HEK293 (cell line): ENCODE data around the gene GLOD4.
A peak's percentile ranks its signal among the peaks of the same experiment; 100 is the strongest.
"Not testable (repeated sequence)": the region's sequence is repeated elsewhere in the genome, so short reads cannot be mapped to it uniquely, and the experiment has no call there.

Experiments
- CTCF ChIA-PET: fragments of 350-600 bp; formaldehyde crosslinking; extraction: SDS; loops from one replicate; lab custom pipeline; 2021; ENCODE audit warnings: antibody characterized with exemption; lab: Yijun Ruan, JAX
- POLR2A ChIA-PET: fragments of 300-600 bp; formaldehyde crosslinking; extraction: SDS; loops from one replicate; lab custom pipeline; 2020; ENCODE audit warnings: antibody characterized with exemption, inconsistent platforms; lab: Yijun Ruan, JAX
- H3K27ac ChIP-seq: fragments of 200-500 bp; sonication (Bioruptor generic); 2 replicates; pipeline ENCODE4 v1.5.1; 2014; ENCODE audit warnings: low read depth, low read length, control low read depth, inconsistent platforms; ENCODE audit errors: extremely low read depth
- H3K36me3 ChIP-seq, 2 experiments: fragments of 200-500 bp in 1 of 2; sonication (Bioruptor generic) in 1 of 2; 1 replicate in 1 of 2; 2 replicates in 1 of 2; pipeline ENCODE4 v1.5.1; 2014 to 2017; ENCODE audit warnings: inconsistent platforms in 2 of 2, low read length in 2 of 2; ENCODE audit not compliant: control insufficient read depth in 2 of 2, insufficient read depth in 1 of 2
- H3K4me1 ChIP-seq: fragments of 200-500 bp; sonication (Bioruptor generic); 2 replicates; pipeline ENCODE4 v1.5.1; 2014; ENCODE audit warnings: mild to moderate bottlenecking, low read length, inconsistent platforms; ENCODE audit not compliant: control insufficient read depth, insufficient read depth
- H3K4me3 ChIP-seq: 2 replicates; pipeline ENCODE4 v1.5.1; 2011; ENCODE audit warnings: low read depth, mild to moderate bottlenecking, control low read depth, low read length, moderate library complexity
- H3K9me3 ChIP-seq: fragments of 200-500 bp; sonication (Bioruptor generic); 2 replicates; pipeline ENCODE4 v1.5.1; 2014; ENCODE audit warnings: low read depth, low read length, inconsistent platforms; ENCODE audit not compliant: control insufficient read depth, insufficient read depth
- ATF2 ChIP-seq: fragments of 450-650 bp; formaldehyde crosslinking; IDR thresholded peaks from 2 replicates; pipeline ENCODE4 v1.5.1; 2016; ENCODE audit warnings: missing biosample characterization, missing genetic modification characterization, low read depth
- FEZF1 ChIP-seq: fragments of 450-650 bp; formaldehyde crosslinking; IDR thresholded peaks from 2 replicates; pipeline ENCODE4 v1.5.1; 2016; ENCODE audit warnings: missing biosample characterization, missing genetic modification characterization
- GLIS1 ChIP-seq: fragments of 450-650 bp; formaldehyde crosslinking; IDR thresholded peaks from 2 replicates; pipeline ENCODE4 v1.5.1; 2016; ENCODE audit warnings: missing biosample characterization, missing genetic modification characterization
- KLF1 ChIP-seq: fragments of 450-650 bp; formaldehyde crosslinking; IDR thresholded peaks from 2 replicates; pipeline ENCODE4 v1.5.1; 2016; ENCODE audit warnings: missing biosample characterization, missing genetic modification characterization
- ZFHX2 ChIP-seq: fragments of 450-650 bp; formaldehyde crosslinking; conservative IDR thresholded peaks from 2 replicates; pipeline ENCODE4 v1.5.1; 2016; ENCODE audit warnings: missing biosample characterization, missing genetic modification characterization
- ZNF221 ChIP-seq: fragments of 450-650 bp; formaldehyde crosslinking; IDR thresholded peaks from 2 replicates; pipeline ENCODE4 v1.5.1; 2017; ENCODE audit warnings: missing biosample characterization, missing genetic modification characterization, borderline replicate concordance
- ZNF266 ChIP-seq: fragments of 450-650 bp; formaldehyde crosslinking; IDR thresholded peaks from 2 replicates; pipeline ENCODE4 v1.5.1; 2016; ENCODE audit warnings: missing biosample characterization, missing genetic modification characterization, low read depth
- ZNF521 ChIP-seq: fragments of 450-650 bp; formaldehyde crosslinking; IDR thresholded peaks from 2 replicates; pipeline ENCODE4 v1.5.1; 2017; ENCODE audit warnings: missing biosample characterization, mild to moderate bottlenecking, missing genetic modification characterization
- ZNF560 ChIP-seq: fragments of 450-650 bp; formaldehyde crosslinking; IDR thresholded peaks from 2 replicates; pipeline ENCODE4 v1.5.1; 2017; ENCODE audit warnings: missing biosample characterization, missing genetic modification characterization, borderline replicate concordance
- ZNF610 ChIP-seq: fragments of 450-650 bp; formaldehyde crosslinking; IDR thresholded peaks from 2 replicates; pipeline ENCODE4 v1.5.1; 2016; ENCODE audit warnings: missing biosample characterization, missing genetic modification characterization, borderline replicate concordance
- ZNF623 ChIP-seq: fragments of 450-650 bp; formaldehyde crosslinking; IDR thresholded peaks from 2 replicates; pipeline ENCODE4 v1.5.1; 2016; ENCODE audit warnings: missing biosample characterization, missing genetic modification characterization
- ZNF776 ChIP-seq: fragments of 450-650 bp; formaldehyde crosslinking; IDR thresholded peaks from 2 replicates; pipeline ENCODE4 v1.5.0; 2017; ENCODE audit warnings: missing biosample characterization, missing genetic modification characterization, borderline replicate concordance
- ZNF792 ChIP-seq: fragments of 450-650 bp; formaldehyde crosslinking; IDR thresholded peaks from 2 replicates; pipeline ENCODE4 v1.5.1; 2016; ENCODE audit warnings: missing biosample characterization, missing genetic modification characterization
- ZSCAN16 ChIP-seq: fragments of 450-650 bp; formaldehyde crosslinking; IDR thresholded peaks from 2 replicates; pipeline ENCODE4 v1.5.1; 2016; ENCODE audit warnings: missing biosample characterization, missing genetic modification characterization

Gene GLOD4

GRCh38 chr17:790874-791247 lies 8.8 kb upstream of the GLOD4 start:
- peaks cover 23 to 70% of the 10 kb centered on the region in 2 experiments for H3K36me3 ChIP-seq
- H3K4me1 ChIP-seq, CTCF ChIA-PET, H3K4me3 ChIP-seq, H3K27ac ChIP-seq, H3K9me3 ChIP-seq: not testable (repeated sequence)
- POLR2A ChIA-PET: interaction anchor here (0.6 to 5.9 kb wide), 2 partner anchors 189 to 195 kb away, joined by 3 to 33 read pairs; partner anchors contain the start of gene NXN

- POLR2A ChIA-PET: interaction anchor here (0.6 to 5.9 kb wide), 3 partner anchors 189 to 195 kb away, joined by 3 to 33 read pairs (median 8); partner anchors contain the start of gene NXN
- CTCF ChIA-PET, H3K9me3 ChIP-seq, H3K27ac ChIP-seq, H3K4me1 ChIP-seq, H3K4me3 ChIP-seq: not testable (repeated sequence)
- peak; percentile 81 for TF ChIP-seq KLF1 (tag by site-specific recombination)
- H3K36me3 ChIP-seq: peaks cover 23 to 74% of the 10 kb centered on the region in 2 experiments
Measured at GRCh38 chr17:789931-790873, 8.1 kb upstream of the GLOD4 start.

GRCh38 chr17:789160-789840 lies 7.2 kb upstream of the GLOD4 start:
- Histone ChIP-seq H3K27ac (no peak overlapping the region), H3K4me1 (no peaks in the 10 kb centered on the region), H3K36me3 (peaks cover 23 to 83% of the 10 kb centered on the region in 2 experiments)
- ChIA-PET CTCF (interaction anchor here (1.6 kb wide), 1 partner anchor 191 kb away, joined by 4 read pairs; no protein-coding TSS in a partner anchor), POLR2A (interaction anchor here (0.8 to 2.3 kb wide), 4 partner anchors 36 to 192 kb away, joined by 3 to 8 read pairs (median 4); partner anchors contain the start of gene NXN)
- no peak for TF ChIP-seq ZNF266
- no peak for TF ChIP-seq ZNF560 (tag by site-specific recombination)
- TF ChIP-seq ZFHX2: no peak
- no peak for TF ChIP-seq ZNF521
- TF ChIP-seq ZNF776 (tag by site-specific recombination): no peak
- TF ChIP-seq GLIS1 (tag by site-specific recombination): no peak
- no peak for TF ChIP-seq ZNF623 (tag by site-specific recombination)
- no peak for TF ChIP-seq FEZF1 (tag by site-specific recombination)
- TF ChIP-seq ATF2 (tag by site-specific recombination): no peak
- no peak for TF ChIP-seq ZNF610 (tag by site-specific recombination)
- TF ChIP-seq ZNF792 (tag by site-specific recombination): no peak
- no peak for TF ChIP-seq ZNF221 (tag by site-specific recombination)
- TF ChIP-seq, all 188 proteins: peak for 0
- H3K4me3 ChIP-seq: no peak overlapping the region
- no peaks in the 10 kb centered on the region for H3K9me3 ChIP-seq

GRCh38 chr17:788551-788950 lies 6.5 kb upstream of the GLOD4 start:
- POLR2A ChIA-PET: interaction anchor here (0.7 to 2.3 kb wide), 5 partner anchors 36 to 192 kb away, joined by 3 to 8 read pairs (median 5); partner anchors contain the start of gene NXN
- CTCF ChIA-PET: interaction anchor here (1.6 kb wide), 1 partner anchor 192 kb away, joined by 4 read pairs; no protein-coding TSS in a partner anchor
- H3K4me3 ChIP-seq: no peak overlapping the region
- no peaks in the 10 kb centered on the region for H3K9me3 ChIP-seq
- no peaks in the 10 kb centered on the region for H3K4me1 ChIP-seq
- no peak for TF ChIP-seq ZSCAN16
- TF ChIP-seq, all 188 proteins: peak for 0
- peaks cover 23 to 90% of the 10 kb centered on the region in 2 experiments for H3K36me3 ChIP-seq
- H3K27ac ChIP-seq: no peak overlapping the region
